AG09319 (cell line): ENCODE measurements around the gene PLCH1.

Experiments
- DNase-seq: peaks from one replicate; pipeline ENCODE4 v3.0.0-alpha.2; 2010; ENCODE audit warnings: low read depth; ENCODE audit errors: extremely low read depth
- TF ChIP-seq, protein P1 (sequence below): IDR thresholded peaks from 2 replicates; pipeline ENCODE4 v1.5.1; 2011; ENCODE audit warnings: low read depth, mild to moderate bottlenecking, inconsistent platforms, low read length, moderate library complexity

Gene PLCH1

DNA sequence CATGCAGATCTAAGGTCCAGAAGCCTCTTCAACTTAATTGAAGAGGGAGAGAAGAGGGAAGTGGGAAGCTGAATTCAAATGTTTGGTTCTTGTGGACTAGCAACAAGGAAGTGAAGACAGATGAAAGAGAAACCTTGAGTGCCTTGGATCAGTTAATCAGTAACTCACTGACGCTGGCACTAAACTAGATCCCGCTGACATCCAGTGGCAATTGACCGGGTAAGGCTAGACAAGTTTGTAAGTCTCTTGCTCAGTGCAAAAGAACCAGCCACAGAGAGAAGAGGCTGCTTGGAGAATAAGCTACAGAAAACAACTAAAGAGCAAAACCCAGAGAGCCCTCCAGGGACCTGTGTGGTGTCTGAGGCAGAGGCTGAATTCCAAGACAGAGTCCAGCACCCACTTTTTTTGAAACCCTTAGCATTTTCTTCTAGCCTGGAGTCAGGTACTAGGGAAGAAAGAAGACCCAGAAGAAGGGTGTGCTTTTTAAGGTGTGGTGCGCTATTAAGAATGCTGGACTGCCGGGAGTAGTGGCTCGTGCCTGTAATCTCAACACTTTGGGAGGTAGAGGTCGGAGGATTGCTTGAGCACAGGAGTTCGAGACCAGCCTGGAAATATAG lies 6.9 kb downstream of the PLCH1 start:
- TF ChIP-seq, protein P1, sequence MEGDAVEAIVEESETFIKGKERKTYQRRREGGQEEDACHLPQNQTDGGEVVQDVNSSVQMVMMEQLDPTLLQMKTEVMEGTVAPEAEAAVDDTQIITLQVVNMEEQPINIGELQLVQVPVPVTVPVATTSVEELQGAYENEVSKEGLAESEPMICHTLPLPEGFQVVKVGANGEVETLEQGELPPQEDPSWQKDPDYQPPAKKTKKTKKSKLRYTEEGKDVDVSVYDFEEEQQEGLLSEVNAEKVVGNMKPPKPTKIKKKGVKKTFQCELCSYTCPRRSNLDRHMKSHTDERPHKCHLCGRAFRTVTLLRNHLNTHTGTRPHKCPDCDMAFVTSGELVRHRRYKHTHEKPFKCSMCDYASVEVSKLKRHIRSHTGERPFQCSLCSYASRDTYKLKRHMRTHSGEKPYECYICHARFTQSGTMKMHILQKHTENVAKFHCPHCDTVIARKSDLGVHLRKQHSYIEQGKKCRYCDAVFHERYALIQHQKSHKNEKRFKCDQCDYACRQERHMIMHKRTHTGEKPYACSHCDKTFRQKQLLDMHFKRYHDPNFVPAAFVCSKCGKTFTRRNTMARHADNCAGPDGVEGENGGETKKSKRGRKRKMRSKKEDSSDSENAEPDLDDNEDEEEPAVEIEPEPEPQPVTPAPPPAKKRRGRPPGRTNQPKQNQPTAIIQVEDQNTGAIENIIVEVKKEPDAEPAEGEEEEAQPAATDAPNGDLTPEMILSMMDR: no peak
- no peak for DNase-seq

DNA sequence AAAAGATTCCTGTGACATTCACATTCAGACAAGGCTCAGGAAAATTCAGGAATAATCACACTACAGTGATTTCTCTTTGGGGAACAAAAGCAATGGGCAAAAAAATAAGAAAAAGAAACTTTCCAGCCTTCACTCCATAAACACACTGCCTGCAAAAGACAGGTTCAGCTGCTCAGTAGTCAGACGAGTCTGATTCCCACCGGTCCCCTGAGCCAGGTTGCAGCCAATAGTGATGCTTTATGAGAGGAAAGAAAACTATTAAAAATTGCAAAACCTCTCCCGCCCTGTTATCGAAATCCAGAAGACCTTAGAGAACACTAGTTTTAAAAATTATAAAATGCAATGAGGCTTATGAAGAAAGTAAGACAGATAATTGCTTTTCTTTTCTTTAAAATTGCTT lies 8.5 kb downstream of the PLCH1 start:
- TF ChIP-seq, protein P1: no peak
- DNase-seq: no peak

DNA sequence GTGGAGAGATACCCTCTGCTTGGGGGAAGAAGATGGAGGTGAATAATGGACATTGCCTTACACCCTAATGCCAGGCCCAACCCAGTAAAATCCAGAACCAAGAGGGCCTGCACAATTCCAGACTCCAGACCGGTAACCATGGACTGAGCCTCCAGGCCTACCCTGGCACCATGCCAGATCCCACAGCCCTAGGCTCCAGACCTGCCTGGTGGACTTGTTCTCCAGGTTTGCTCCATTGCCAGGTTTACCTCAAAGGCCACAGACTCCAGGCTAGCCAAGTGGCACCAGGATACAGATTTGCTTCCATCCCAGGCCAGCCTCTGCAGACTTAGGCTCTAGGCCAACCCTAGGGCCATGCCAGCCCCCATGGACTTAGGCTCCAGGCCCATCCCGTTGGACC lies 14.0 kb downstream of the PLCH1 start:
- DNase-seq: no peak
- TF ChIP-seq, protein P1: no peak

DNA sequence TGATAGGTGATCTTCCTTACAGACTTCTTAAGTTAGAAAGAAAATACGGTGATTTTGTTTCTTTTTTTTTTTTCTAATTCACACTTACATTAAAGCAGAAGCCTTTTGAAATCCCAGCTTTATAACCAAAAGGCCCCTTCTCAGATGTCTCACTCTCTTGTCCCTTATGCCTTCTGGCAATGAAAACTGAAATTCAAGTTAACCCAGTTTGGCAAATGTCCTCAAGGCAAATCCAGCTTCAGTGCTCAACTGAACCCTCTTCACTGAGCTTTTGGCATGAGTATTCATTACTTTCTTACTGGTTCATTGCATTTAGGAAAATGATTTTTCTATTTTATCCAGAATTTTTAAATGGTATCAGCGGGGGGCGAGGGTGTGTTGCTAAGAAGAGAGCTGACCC lies 17.0 kb downstream of the PLCH1 start:
- TF ChIP-seq, protein P1: no peak
- no peak for DNase-seq

DNA sequence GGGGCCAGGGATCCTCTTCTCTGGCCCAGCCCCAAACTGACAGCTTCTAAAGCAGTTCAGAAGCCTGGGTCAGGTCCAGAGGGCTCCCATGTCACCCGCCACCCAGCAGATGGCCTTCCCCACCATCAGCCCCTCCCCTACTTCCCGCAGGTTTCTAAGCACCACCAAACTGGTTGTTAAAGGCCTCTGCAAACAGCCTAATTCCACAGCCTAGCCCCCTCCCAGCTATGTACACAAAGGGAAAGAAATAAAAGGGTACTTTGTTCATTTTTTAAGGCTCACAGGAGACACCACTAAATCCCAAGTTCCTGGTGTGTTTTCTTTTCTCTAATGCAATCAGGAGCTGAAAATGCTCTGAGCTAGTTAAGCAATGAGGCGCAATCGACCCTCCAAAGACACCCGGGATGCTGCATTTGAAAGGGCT lies 30.6 kb downstream of the PLCH1 start:
- TF ChIP-seq, protein P1: no peak
- DNase-seq: no peak

DNA sequence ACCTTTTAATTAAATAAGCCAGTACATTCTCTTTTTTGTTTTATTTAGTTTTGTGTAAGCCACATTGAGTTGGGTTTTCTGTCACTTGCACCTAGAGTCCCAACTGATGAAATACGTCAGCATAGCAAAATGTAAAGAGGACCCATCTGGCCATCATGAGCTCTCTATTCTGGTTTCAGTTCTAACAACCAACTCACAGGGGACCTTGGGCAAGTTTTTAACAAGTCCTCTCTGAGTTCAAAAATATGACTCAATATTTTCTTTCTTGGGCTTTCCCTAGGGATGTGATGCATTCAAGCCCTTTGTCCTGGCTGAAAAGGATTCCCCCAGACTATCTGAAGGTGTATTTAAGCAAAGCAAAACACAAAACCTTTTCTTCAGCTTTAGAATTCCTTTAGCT lies 32.9 kb downstream of the PLCH1 start:
- TF ChIP-seq, protein P1: no peak
- no peak for DNase-seq

DNA sequence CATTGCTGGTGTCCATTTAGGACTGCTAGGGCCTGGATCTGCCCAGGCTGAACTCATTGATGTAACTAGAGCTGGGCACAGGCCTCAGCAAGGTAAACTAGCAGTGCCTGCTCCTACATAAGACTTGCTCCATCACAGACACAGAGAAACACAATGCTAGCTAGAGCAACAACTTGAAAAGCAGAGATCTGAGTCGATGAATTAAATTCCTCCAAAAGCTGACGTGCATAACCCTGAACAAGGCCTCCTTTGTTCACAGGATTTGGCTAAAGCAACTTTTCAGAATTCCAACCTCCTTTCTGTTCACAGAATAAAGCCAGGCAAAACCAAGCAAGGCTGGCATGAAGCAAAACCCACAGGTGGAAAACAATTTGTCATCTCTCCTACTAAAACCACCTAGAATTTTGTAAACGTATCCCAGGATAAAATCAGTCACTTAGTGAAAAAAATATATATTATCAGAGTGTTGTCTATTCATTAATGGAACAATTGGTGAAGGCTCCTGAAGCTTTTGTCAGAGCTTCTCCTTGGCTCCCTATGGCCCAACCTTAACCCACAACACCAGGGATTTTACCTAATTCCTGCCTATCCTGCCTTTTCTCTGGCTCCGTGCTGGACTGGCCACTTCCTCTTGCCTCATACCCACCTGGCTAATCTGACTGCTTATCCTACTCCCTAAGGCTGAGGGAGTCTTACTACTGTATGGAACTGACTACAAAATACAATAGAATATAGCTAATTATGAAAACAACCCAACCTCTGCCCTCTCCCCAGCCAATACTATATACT lies 39.9 kb downstream of the PLCH1 start:
- no peak for DNase-seq
- TF ChIP-seq, protein P1: no peak
